Measurements from ENCODE around the gene TMEM178A. TPM values are rescaled to one million over a fixed set of nuclear protein-coding genes. Genes with fewer than 3 reads are reported as not detected.

Gene TMEM178A
- total and polyA plus RNA-seq, 2 of the 4 experiments (the other 2 are of a cell fraction) = 0.18 to 1.8 TPM

DNA sequence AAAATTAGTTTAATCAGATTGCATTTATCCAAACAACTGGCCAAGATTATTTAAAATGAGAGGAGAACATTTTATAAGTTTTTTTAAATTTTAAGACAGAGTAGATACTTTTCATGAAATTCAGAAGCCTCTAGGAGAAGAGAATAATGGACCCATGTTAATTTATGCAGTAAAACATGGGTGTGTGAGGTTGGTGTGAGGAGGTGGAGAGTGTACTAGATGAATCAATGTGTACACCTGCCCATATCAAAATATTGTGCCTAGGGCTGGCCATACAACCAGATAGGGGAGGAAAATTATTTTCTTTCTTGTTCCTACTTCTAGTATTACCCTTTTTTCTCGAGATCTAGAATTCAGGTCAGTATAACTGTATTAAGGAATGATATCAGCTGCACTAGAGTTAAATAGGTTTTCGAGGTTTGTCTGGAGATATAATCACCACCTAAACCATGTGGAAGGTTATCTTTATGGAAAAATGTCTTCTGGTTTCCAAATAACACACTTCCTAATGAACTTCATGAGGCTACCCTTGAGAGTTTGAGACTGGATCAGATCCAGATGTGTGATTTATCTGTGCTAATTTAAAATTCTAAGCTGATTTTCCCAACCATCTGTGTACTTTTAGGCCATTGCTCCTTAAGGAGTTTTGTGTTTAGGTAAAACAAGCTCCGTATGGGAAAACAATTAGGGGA is 37.6 kb downstream of the TMEM178A start:
- Histone ChIP-seq H4K91ac (ENCODE audit: insufficient read depth, low read depth, low read length) (no peak overlapping the region), H3K27ac (ENCODE audit: insufficient read depth, low read length) (no peak overlapping the region), H4K5ac (ENCODE audit: low read depth, low read length) (no peak overlapping the region), H3K9me3 (ENCODE audit: control insufficient read depth, insufficient read depth, low read length) (peaks cover 11% of the 10 kb centered on the region), H3K4ac (ENCODE audit: low read depth, low read length) (no peak overlapping the region), H3K18ac (ENCODE audit: low read depth, low read length) (no peak overlapping the region), H3K27me3 (ENCODE audit: control insufficient read depth, insufficient read depth, low read length) (no peaks in the 10 kb centered on the region), H3K36me3 (ENCODE audit: control insufficient read depth, insufficient read depth, low read length) (no peaks in the 10 kb centered on the region), H3K79me1 (ENCODE audit: low read depth in 1 of 2, low read length in 2 of 2) (no peaks in the 10 kb centered on the region), H3K9me1 (ENCODE audit: insufficient read depth, low read length) (no peaks in the 10 kb centered on the region), H3K4me3 (ENCODE audit: insufficient read depth, low read depth, low read length) (no peak overlapping the region), H4K8ac (ENCODE audit: low read depth in 2 of 2, low read length in 2 of 2) (no peak overlapping the region), H4K20me1 (ENCODE audit: insufficient read depth, low read length) (no peaks in the 10 kb centered on the region), H2AK5ac (ENCODE audit: low read depth, low read length) (no peak overlapping the region), H3K56ac (ENCODE audit: extremely low read depth, insufficient read depth, low read length) (no peak overlapping the region), H3K4me2 (ENCODE audit: low read depth, low read length) (no peak overlapping the region), H2BK5ac (ENCODE audit: low read depth, low read length, poor library complexity, severe bottlenecking) (no peak overlapping the region), H3K14ac (replicated peaks; ENCODE audit: low read depth, low read length) (no peak overlapping the region), H3K23ac (ENCODE audit: low read depth, low read length) (no peak overlapping the region), H2BK20ac (ENCODE audit: low read depth, low read length) (no peak overlapping the region), H2BK120ac (ENCODE audit: low read depth, low read length) (no peak overlapping the region), H2AFZ (replicated peaks; ENCODE audit: low read length, poor library complexity) (no peak overlapping the region), H2BK15ac (ENCODE audit: low read depth, low read length) (no peak overlapping the region), H3K4me1 (ENCODE audit: control insufficient read depth, insufficient read depth, low read length) (no peaks in the 10 kb centered on the region), H2AK9ac (replicated peaks; ENCODE audit: low read depth, low read length, poor library complexity) (no peak overlapping the region), H3K9ac (ENCODE audit: low read depth, low read length) (no peak overlapping the region)
- ATAC-seq (ENCODE audit: low read depth) = no peak
- dilution Hi-C loops (cut with HindIII; ENCODE audit: low sequenced_read_pairs, unreplicated experiment) (no loop called here), intact Hi-C loops (cut with micrococcal nuclease) (no loop called here), in situ Hi-C loops (cut with MboI; ENCODE audit: low sequenced_read_pairs) (no loop called here)
- POLR2A ChIA-PET (ENCODE audit: unreplicated experiment) = no interaction called here
- no CpG with 5 or more reads among the region's 3 CpGs for WGBS, 2 experiments (ENCODE audit: extremely low coverage in 2 of 2, insufficient read length in 1 of 2)
- no TSS peak for BruUV-seq (replicated peaks)
- TF ChIP-seq, protein P1, sequence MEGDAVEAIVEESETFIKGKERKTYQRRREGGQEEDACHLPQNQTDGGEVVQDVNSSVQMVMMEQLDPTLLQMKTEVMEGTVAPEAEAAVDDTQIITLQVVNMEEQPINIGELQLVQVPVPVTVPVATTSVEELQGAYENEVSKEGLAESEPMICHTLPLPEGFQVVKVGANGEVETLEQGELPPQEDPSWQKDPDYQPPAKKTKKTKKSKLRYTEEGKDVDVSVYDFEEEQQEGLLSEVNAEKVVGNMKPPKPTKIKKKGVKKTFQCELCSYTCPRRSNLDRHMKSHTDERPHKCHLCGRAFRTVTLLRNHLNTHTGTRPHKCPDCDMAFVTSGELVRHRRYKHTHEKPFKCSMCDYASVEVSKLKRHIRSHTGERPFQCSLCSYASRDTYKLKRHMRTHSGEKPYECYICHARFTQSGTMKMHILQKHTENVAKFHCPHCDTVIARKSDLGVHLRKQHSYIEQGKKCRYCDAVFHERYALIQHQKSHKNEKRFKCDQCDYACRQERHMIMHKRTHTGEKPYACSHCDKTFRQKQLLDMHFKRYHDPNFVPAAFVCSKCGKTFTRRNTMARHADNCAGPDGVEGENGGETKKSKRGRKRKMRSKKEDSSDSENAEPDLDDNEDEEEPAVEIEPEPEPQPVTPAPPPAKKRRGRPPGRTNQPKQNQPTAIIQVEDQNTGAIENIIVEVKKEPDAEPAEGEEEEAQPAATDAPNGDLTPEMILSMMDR (conservative IDR thresholded peaks at IDR 0.05; ENCODE audit: low read depth, low read length) = no peak
- TF ChIP-seq FOS (IDR thresholded peaks at IDR 0.05; ENCODE audit: low read depth, low read length) (no peak), ELK1 (IDR thresholded peaks at IDR 0.05; ENCODE audit: borderline replicate concordance, low read depth, low read length) (no peak)
- CTCF ChIA-PET = no interaction called here
- no peak for DNase-seq

All from IMR-90 (cell line).